ENCODE measurements around the gene PRRG4. TPM values are rescaled to one million over a fixed set of nuclear protein-coding genes. Genes with fewer than 3 reads are reported as not detected.

The PRRG4 gene
- total and polyA plus RNA-seq, 2 of the 13 experiments (the other 11 are each of a cell fraction or from before 2014, with no cell fraction given), result 0.24 to 0.95 TPM

DNA sequence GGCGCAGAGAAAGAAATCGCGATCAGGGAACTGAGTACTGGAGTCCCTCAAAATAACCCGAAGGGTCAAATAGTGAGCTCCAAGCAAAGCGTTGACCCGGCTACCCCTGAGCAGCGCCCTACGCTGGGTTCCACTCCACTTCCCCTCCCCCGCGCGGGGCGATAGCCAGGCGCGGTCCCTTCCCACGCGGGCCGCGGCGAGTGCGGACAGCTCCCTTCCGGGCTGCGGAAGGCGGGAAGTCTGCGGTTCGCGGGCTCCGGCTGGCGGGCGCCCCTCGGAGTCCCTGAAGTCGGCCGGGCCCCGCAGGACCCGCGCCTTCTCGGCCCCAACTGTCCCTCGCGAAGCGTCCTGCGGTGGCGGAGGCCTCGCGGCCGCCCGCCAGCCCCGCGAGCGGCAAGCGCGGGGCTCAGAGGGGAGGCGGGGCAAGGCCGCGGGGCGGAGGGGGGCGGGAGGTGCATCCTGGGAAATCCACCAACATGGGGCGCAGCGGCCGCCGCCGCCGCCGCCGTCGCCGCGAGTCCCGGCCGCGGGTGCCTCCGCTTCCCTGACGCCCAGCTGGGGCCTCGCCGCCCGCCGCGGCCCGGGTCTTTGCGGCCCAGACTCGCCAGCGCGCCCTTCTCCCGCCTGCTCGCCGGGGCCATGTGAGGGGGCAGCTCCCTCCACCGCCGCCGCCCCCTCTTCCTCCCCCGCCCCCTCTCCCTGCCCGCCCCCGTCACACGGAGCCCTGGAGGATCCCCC lies 62.8 kb downstream of the PRRG4 start, which contains the start of gene QSER1 (continued):
- TF ChIP-seq ZSCAN22 (CRISPR knock-in tag; IDR thresholded peaks at IDR 0.05), result no peak
- TF ChIP-seq, protein P1, sequence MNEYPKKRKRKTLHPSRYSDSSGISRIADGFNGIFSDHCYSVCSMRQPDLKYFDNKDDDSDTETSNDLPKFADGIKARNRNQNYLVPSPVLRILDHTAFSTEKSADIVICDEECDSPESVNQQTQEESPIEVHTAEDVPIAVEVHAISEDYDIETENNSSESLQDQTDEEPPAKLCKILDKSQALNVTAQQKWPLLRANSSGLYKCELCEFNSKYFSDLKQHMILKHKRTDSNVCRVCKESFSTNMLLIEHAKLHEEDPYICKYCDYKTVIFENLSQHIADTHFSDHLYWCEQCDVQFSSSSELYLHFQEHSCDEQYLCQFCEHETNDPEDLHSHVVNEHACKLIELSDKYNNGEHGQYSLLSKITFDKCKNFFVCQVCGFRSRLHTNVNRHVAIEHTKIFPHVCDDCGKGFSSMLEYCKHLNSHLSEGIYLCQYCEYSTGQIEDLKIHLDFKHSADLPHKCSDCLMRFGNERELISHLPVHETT (CRISPR knock-in tag; conservative IDR thresholded peaks at IDR 0.05), result no peak
- no peak for TF ChIP-seq DPF2 (CRISPR knock-in tag; IDR thresholded peaks at IDR 0.05; ENCODE audit: borderline replicate concordance, low read depth)
- 0 out of 2 replicates have a peak, but pooled peaks have one; percentile 55 for TF ChIP-seq AKAP8 (CRISPR knock-in tag; IDR thresholded peaks at IDR 0.05)
- no peak for TF ChIP-seq EP300 (IDR thresholded peaks at IDR 0.05; ENCODE audit: low read depth in 2 of 2, low read length in 2 of 2)
- TF ChIP-seq EP300 (CRISPR knock-in tag; IDR thresholded peaks at IDR 0.05; ENCODE audit: borderline replicate concordance), result no peak
- TF ChIP-seq TCF7L2 (IDR thresholded peaks at IDR 0.05; ENCODE audit: low read depth, low read length), result no peak
- no peak for TF ChIP-seq CBFB (CRISPR knock-in tag; IDR thresholded peaks at IDR 0.05)
- no peak for TF ChIP-seq GPN1 (CRISPR knock-in tag; IDR thresholded peaks at IDR 0.05; ENCODE audit: borderline replicate concordance)
- no peak for TF ChIP-seq MED8 (CRISPR knock-in tag; IDR thresholded peaks at IDR 0.05; ENCODE audit: insufficient replicate concordance)
- TF ChIP-seq MBNL3 (CRISPR knock-in tag; conservative IDR thresholded peaks at IDR 0.05), result 0 out of 2 replicates have a peak, but pooled peaks have one; percentile 60
- TF ChIP-seq PCBP1 (IDR thresholded peaks at IDR 0.05; ENCODE audit: borderline replicate concordance, low read depth, low read length), result no peak
- no peak for TF ChIP-seq SCMH1 (CRISPR knock-in tag; IDR thresholded peaks at IDR 0.05; ENCODE audit: borderline replicate concordance)
- TF ChIP-seq CBX1 (IDR thresholded peaks at IDR 0.05; ENCODE audit: low read depth), result peak; percentile 76
- TF ChIP-seq KLF15 (CRISPR knock-in tag; IDR thresholded peaks at IDR 0.05; ENCODE audit: borderline replicate concordance), result no peak
- TF ChIP-seq KDM4B (CRISPR knock-in tag; IDR thresholded peaks at IDR 0.05), result no peak
- TF ChIP-seq, protein P2, sequence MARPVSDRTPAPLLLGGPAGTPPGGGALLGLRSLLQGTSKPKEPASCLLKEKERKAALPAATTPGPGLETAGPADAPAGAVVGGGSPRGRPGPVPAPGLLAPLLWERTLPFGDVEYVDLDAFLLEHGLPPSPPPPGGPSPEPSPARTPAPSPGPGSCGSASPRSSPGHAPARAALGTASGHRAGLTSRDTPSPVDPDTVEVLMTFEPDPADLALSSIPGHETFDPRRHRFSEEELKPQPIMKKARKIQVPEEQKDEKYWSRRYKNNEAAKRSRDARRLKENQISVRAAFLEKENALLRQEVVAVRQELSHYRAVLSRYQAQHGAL (CRISPR knock-in tag; IDR thresholded peaks at IDR 0.05; ENCODE audit: not compliant biosample characterization), result no peak
- TF ChIP-seq ZNF274 (CRISPR knock-in tag; IDR thresholded peaks at IDR 0.05), result 0 out of 2 replicates have a peak, but pooled peaks have one; percentile 45
- TF ChIP-seq ZNF124 (CRISPR knock-in tag; IDR thresholded peaks at IDR 0.05), result no peak; the same call in 1 of the 2 replicates
- no peak for TF ChIP-seq MIXL1 (CRISPR knock-in tag; IDR thresholded peaks at IDR 0.05)
- TF ChIP-seq, protein P3, sequence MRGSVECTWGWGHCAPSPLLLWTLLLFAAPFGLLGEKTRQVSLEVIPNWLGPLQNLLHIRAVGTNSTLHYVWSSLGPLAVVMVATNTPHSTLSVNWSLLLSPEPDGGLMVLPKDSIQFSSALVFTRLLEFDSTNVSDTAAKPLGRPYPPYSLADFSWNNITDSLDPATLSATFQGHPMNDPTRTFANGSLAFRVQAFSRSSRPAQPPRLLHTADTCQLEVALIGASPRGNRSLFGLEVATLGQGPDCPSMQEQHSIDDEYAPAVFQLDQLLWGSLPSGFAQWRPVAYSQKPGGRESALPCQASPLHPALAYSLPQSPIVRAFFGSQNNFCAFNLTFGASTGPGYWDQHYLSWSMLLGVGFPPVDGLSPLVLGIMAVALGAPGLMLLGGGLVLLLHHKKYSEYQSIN (CRISPR knock-in tag; IDR thresholded peaks at IDR 0.05; ENCODE audit: borderline replicate concordance), result no peak
- TF ChIP-seq, protein P4, sequence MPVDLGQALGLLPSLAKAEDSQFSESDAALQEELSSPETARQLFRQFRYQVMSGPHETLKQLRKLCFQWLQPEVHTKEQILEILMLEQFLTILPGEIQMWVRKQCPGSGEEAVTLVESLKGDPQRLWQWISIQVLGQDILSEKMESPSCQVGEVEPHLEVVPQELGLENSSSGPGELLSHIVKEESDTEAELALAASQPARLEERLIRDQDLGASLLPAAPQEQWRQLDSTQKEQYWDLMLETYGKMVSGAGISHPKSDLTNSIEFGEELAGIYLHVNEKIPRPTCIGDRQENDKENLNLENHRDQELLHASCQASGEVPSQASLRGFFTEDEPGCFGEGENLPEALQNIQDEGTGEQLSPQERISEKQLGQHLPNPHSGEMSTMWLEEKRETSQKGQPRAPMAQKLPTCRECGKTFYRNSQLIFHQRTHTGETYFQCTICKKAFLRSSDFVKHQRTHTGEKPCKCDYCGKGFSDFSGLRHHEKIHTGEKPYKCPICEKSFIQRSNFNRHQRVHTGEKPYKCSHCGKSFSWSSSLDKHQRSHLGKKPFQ (CRISPR knock-in tag; IDR thresholded peaks at IDR 0.05; ENCODE audit: insufficient replicate concordance), result peak; percentile 35
- no peak for TF ChIP-seq ZNF24 (IDR thresholded peaks at IDR 0.05)
- TF ChIP-seq NFE2 (CRISPR knock-in tag; IDR thresholded peaks at IDR 0.05), result no peak
